Astrocyte (in vitro differentiated cells and primary cell): Measurements from ENCODE around the gene NAA15. TPM values are rescaled to one million over a fixed set of nuclear protein-coding genes. Genes with fewer than 3 reads are reported as not detected.
A peak's percentile ranks its signal among the peaks of the same experiment; 100 is the strongest.

Source experiments
- DNase-seq: peaks from one replicate; pipeline ENCODE4 v3.0.0-alpha.2; 2010; ENCODE audit warnings: low read depth
- FAIRE-seq: peaks from 2 replicates; lab custom pipeline; 2011; peaks lifted over from hg19 to GRCh38; lab: Jason Lieb, UNC
- H2AFZ ChIP-seq: 2 replicates; pipeline ENCODE4 v1.6.0; 2012; ENCODE audit warnings: low read depth, low read length, inconsistent platforms
- H3K27ac ChIP-seq: 2 replicates; pipeline ENCODE4 v1.5.1; 2011; ENCODE audit warnings: low read depth, low read length, inconsistent platforms
- H3K27me3 ChIP-seq: 2 replicates; pipeline ENCODE4 v1.6.0; 2011; ENCODE audit warnings: low read length, inconsistent platforms; ENCODE audit not compliant: insufficient read depth
- H3K36me3 ChIP-seq: 2 replicates; pipeline ENCODE4 v1.5.1; 2011; ENCODE audit warnings: low read length, inconsistent platforms; ENCODE audit not compliant: insufficient read depth
- H3K4me1 ChIP-seq: 2 replicates; pipeline ENCODE4 v1.5.1; 2011; ENCODE audit warnings: low read length, inconsistent platforms; ENCODE audit not compliant: insufficient read depth
- H3K4me2 ChIP-seq: 2 replicates; pipeline ENCODE4 v1.6.0; 2012; ENCODE audit warnings: low read length, inconsistent platforms
- H3K4me3 ChIP-seq: 2 replicates; pipeline ENCODE4 v1.5.1; 2011; ENCODE audit warnings: low read depth, mild to moderate bottlenecking, low read length, inconsistent platforms; ENCODE audit not compliant: insufficient read depth
- H3K79me2 ChIP-seq: 2 replicates; pipeline ENCODE4 v1.6.0; 2012; ENCODE audit warnings: mild to moderate bottlenecking, low read length, inconsistent platforms; ENCODE audit not compliant: insufficient read depth
- H3K9ac ChIP-seq: 2 replicates; pipeline ENCODE4 v1.6.0; 2012; ENCODE audit warnings: mild to moderate bottlenecking, low read length, inconsistent platforms
- H3K9me3 ChIP-seq: 2 replicates; pipeline ENCODE4 v1.5.1; 2012; ENCODE audit warnings: low read depth, mild to moderate bottlenecking, low read length, inconsistent platforms; ENCODE audit not compliant: insufficient read depth
- H4K20me1 ChIP-seq: 2 replicates; pipeline ENCODE4 v1.6.0; 2012; ENCODE audit warnings: low read length, inconsistent platforms; ENCODE audit not compliant: insufficient read depth
- H3K27ac Mint-ChIP-seq: one replicate; pipeline ENCODE4 v1.8.0; 2021; ENCODE audit warnings: mild to moderate bottlenecking, mixed read lengths; ENCODE audit not compliant: unreplicated experiment
- H3K27me3 Mint-ChIP-seq: one replicate; pipeline ENCODE4 v1.8.0; 2021; ENCODE audit warnings: low read depth, mixed read lengths; ENCODE audit not compliant: unreplicated experiment
- H3K36me3 Mint-ChIP-seq: one replicate; pipeline ENCODE4 v1.8.0; 2021; ENCODE audit warnings: low read depth, mixed read lengths; ENCODE audit not compliant: unreplicated experiment
- H3K4me1 Mint-ChIP-seq: one replicate; pipeline ENCODE4 v1.8.0; 2021; ENCODE audit warnings: low read depth, mixed read lengths; ENCODE audit not compliant: unreplicated experiment
- H3K4me3 Mint-ChIP-seq: one replicate; pipeline ENCODE4 v1.8.0; 2021; ENCODE audit warnings: mild to moderate bottlenecking, moderate library complexity, mixed read lengths; ENCODE audit not compliant: unreplicated experiment
- H3K9me3 Mint-ChIP-seq: one replicate; pipeline ENCODE4 v1.8.0; 2021; ENCODE audit warnings: mild to moderate bottlenecking, mixed read lengths; ENCODE audit not compliant: unreplicated experiment
- CTCF ChIP-seq: IDR thresholded peaks from 2 replicates; pipeline ENCODE4 v1.5.1; 2011; ENCODE audit warnings: low read depth, mild to moderate bottlenecking, inconsistent platforms, low read length, moderate library complexity; ENCODE audit not compliant: insufficient read depth
- EZH2 ChIP-seq: IDR thresholded peaks from 2 replicates; pipeline ENCODE4 v1.6.1; 2012; ENCODE audit warnings: mild to moderate bottlenecking, low read length, inconsistent platforms; ENCODE audit not compliant: insufficient read depth
- total RNA-seq: library from RNA; stranded (reverse); gene quantifications from 2 replicates; pipeline ENCODE4 v1.2.1, GENCODE V29; 2021

NAA15 gene
- total RNA-seq, 1 donor from 2014 or later = 64.5 TPM

GRCh38 chr4:139453041-139453370 lies 151.7 kb downstream of the NAA15 start:
- DNase-seq (peak; percentile 65), FAIRE-seq (no peak)
- Histone ChIP-seq H3K27ac (peak overlapping the region; percentile 89), H3K79me2 (peaks cover 52% of the 10 kb centered on the region), H3K9ac (peak overlapping the region; percentile 94), H4K20me1 (peaks cover 30% of the 10 kb centered on the region), H3K9me3 (no peaks in the 10 kb centered on the region), H3K36me3 (no peaks in the 10 kb centered on the region), H3K4me2 (peak overlapping the region; percentile 95), H3K4me1 (peaks cover 12% of the 10 kb centered on the region), H2AFZ (peak overlapping the region; percentile 85), H3K27me3 (no peaks in the 10 kb centered on the region), H3K4me3 (peak overlapping the region; percentile 89)
- H3K36me3 Mint-ChIP-seq = peaks cover 7% of the 10 kb centered on the region
- peak overlapping the region; percentile 95 for H3K27ac Mint-ChIP-seq
- H3K4me1 Mint-ChIP-seq = peaks cover 27% of the 10 kb centered on the region
- TF ChIP-seq EZH2 (no peak), CTCF (peak; percentile 46)
- peaks cover 2% of the 10 kb centered on the region for H3K9me3 Mint-ChIP-seq
- no peaks in the 10 kb centered on the region for H3K27me3 Mint-ChIP-seq
- H3K4me3 Mint-ChIP-seq = peak overlapping the region; percentile 96

- Histone ChIP-seq H3K4me3 (peak overlapping the region; percentile 89), H3K9ac (peak overlapping the region; percentile 94), H3K27ac (peak overlapping the region; percentile 89), H3K9me3 (no peaks in the 10 kb centered on the region), H3K4me1 (peaks cover 12% of the 10 kb centered on the region), H4K20me1 (peaks cover 36% of the 10 kb centered on the region), H3K79me2 (peaks cover 57% of the 10 kb centered on the region), H3K27me3 (no peaks in the 10 kb centered on the region), H3K4me2 (peak overlapping the region; percentile 95), H3K36me3 (no peaks in the 10 kb centered on the region), H2AFZ (peak overlapping the region; percentile 85)
- Mint-ChIP-seq H3K4me1 (peaks cover 32% of the 10 kb centered on the region), H3K4me3 (peak overlapping the region; percentile 96), H3K36me3 (peaks cover 6% of the 10 kb centered on the region), H3K9me3 (peaks cover 2% of the 10 kb centered on the region), H3K27me3 (no peaks in the 10 kb centered on the region), H3K27ac (peak overlapping the region; percentile 95)
- FAIRE-seq (no peak), DNase-seq (peak; percentile 95)
- TF ChIP-seq EZH2 (no peak), CTCF (no peak)
Measured at GRCh38 chr4:139453371-139454110, 152.2 kb downstream of the NAA15 start.
